SK-N-DZ (cell line): ENCODE data around the gene GRK1.
A peak's percentile ranks its signal among the peaks of the same experiment; 100 is the strongest.

Experiments
- DNase-seq: peaks from one replicate; pipeline ENCODE4 v3.0.0-alpha.2; 2015; ENCODE audit warnings: low spot score

Gene GRK1

GRCh38 chr13:113758651-113759524 is 91.9 kb downstream of the GRK1 start, which contains the start of gene TMEM255B:
TMEM255B (plus strand) TSS chr13:113759226; CDS start chr13:113759270, 44 bp downstream.
- DNase-seq: peak; percentile 51

- DNase-seq: no peak
Measured at GRCh38 chr13:113759525-113760137, 92.6 kb downstream of the GRK1 start.

GRCh38 chr13:113761136-113761535 is 94.1 kb downstream of the GRK1 start:
- DNase-seq: no peak

GRCh38 chr13:113762075-113762474 is 95.1 kb downstream of the GRK1 start:
- DNase-seq: no peak

- DNase-seq: no peak
Measured at GRCh38 chr13:113762538-113762937, 95.5 kb downstream of the GRK1 start.

GRCh38 chr13:113763254-113763653 is 96.2 kb downstream of the GRK1 start:
- no peak for DNase-seq

- no peak for DNase-seq
Measured at GRCh38 chr13:113763961-113764792, 97.2 kb downstream of the GRK1 start.

- no peak for DNase-seq
Measured at GRCh38 chr13:113764793-113765563, 98.0 kb downstream of the GRK1 start.

- DNase-seq: no peak
Measured at GRCh38 chr13:113765564-113765910, 98.5 kb downstream of the GRK1 start.

GRCh38 chr13:113766035-113766800 is 99.2 kb downstream of the GRK1 start:
- DNase-seq: no peak

GRCh38 chr13:113767366-113767765 is 100.3 kb downstream of the GRK1 start:
- DNase-seq: no peak

- DNase-seq: no peak
Measured at GRCh38 chr13:113768018-113768905, 101.2 kb downstream of the GRK1 start.

- no peak for DNase-seq
Measured at GRCh38 chr13:113769106-113769505, 102.1 kb downstream of the GRK1 start.

- DNase-seq: no peak
Measured at GRCh38 chr13:113769881-113770280, 102.9 kb downstream of the GRK1 start.

GRCh38 chr13:113770441-113770840 is 103.4 kb downstream of the GRK1 start:
- no peak for DNase-seq

GRCh38 chr13:113770937-113771336 is 103.9 kb downstream of the GRK1 start:
- no peak for DNase-seq

- DNase-seq: no peak
Measured at GRCh38 chr13:113771709-113772331, 104.8 kb downstream of the GRK1 start.

- DNase-seq: peak; percentile 39
Measured at GRCh38 chr13:113774177-113775107, 107.4 kb downstream of the GRK1 start.
